Mucosa of descending colon (tissue), 3 donors: Measurements from ENCODE around the gene RBM6. TPM values are rescaled to one million over a fixed set of nuclear protein-coding genes. Genes with fewer than 3 reads are reported as not detected.
A peak's percentile ranks its signal among the peaks of the same experiment; 100 is the strongest.

Experiments used
- ATAC-seq: fragments of 200-7000 bp; cut with Tn5 transposase; one replicate; pipeline ENCODE4 v1.9.1; 2020; ENCODE audit warnings: mild to moderate bottlenecking, moderate library complexity
- DNase-seq, 3 donors: peaks; one replicate each; pipeline ENCODE4 v3.0.0-alpha.2; 2020
- H3K36me3 ChIP-seq: fragments of 200-600 bp; one replicate; pipeline ENCODE4 v1.8.0; 2021; ENCODE audit warnings: low read depth, mild to moderate bottlenecking
- H3K4me1 ChIP-seq: fragments of 200-600 bp; one replicate; pipeline ENCODE4 v1.8.0; 2021; ENCODE audit warnings: low read depth, mild to moderate bottlenecking
- H3K4me3 ChIP-seq: fragments of 200-600 bp; one replicate; pipeline ENCODE4 v1.8.0; 2021; ENCODE audit warnings: mild to moderate bottlenecking
- H3K9me3 ChIP-seq: fragments of 200-600 bp; one replicate; pipeline ENCODE4 v1.8.0; 2021; ENCODE audit warnings: mild to moderate bottlenecking
- CTCF ChIP-seq: fragments of 200-600 bp; IDR thresholded peaks from one replicate; pipeline ENCODE4 v1.8.0; 2022; ENCODE audit warnings: antibody characterized with exemption, mild to moderate bottlenecking
- intact Hi-C, 2 donors: fragments of 100-400 bp; cut with DNase I in 1 of 2; cut with micrococcal nuclease in 1 of 2; formaldehyde crosslinking; loops; one replicate each; pipeline versions ENCODE4 v1.11.0 to v1.11.1; 2022; cut with DNase I, micrococcal nuclease
- total RNA-seq, 3 donors: library from RNA; stranded (reverse); fragmentation: NEBNext Ultra II Directional in 2 of 3; extraction: Animal tissue kit (Norgen Biotek cat#: 25700) in 2 of 3; gene quantifications; one replicate each; pipeline versions ENCODE4 v1.2.1 to v1.2.4, GENCODE V29; 2021 to 2023
- donor health status: DM: no; HTN: no; CAD: no; lungs with moderate emphysema.
- donor health status: DM: no; HTN: no; CAD: no.
- donor health status: DM: no; HTN: yes; CAD: no.

Gene RBM6
- total RNA-seq, 3 donors from 2014 or later = 75.6 to 124 (median 112) TPM

- no peak for TF ChIP-seq CTCF
- Histone ChIP-seq H3K36me3 (no peaks in the 10 kb centered on the region), H3K4me3 (no peak overlapping the region), H3K9me3 (no peaks in the 10 kb centered on the region), H3K4me1 (no peaks in the 10 kb centered on the region)
- DNase-seq (no peak), ATAC-seq (peak; percentile 4)
- intact Hi-C loops = loop anchor here in 1 of 2 donors (5.0 kb wide), 1 partner anchor 63 kb away; no protein-coding TSS in a partner anchor
These were observed 184.3 kb downstream of the RBM6 start for GRCh38 chr3:50124052-50124799.

GRCh38 chr3:50124800-50125178, 184.8 kb downstream of the RBM6 start:
- Histone ChIP-seq H3K9me3 (no peaks in the 10 kb centered on the region), H3K4me3 (no peak overlapping the region), H3K36me3 (no peaks in the 10 kb centered on the region), H3K4me1 (no peaks in the 10 kb centered on the region)
- DNase-seq (peak in 1 of 3 donors; percentile 25), ATAC-seq (no peak)
- intact Hi-C loops = loop anchor here in 1 of 2 donors (5.0 kb wide), 1 partner anchor 63 kb away; no protein-coding TSS in a partner anchor
- TF ChIP-seq CTCF = no peak

GRCh38 chr3:50125541-50126286, 185.8 kb downstream of the RBM6 start:
- Histone ChIP-seq H3K36me3 (no peaks in the 10 kb centered on the region), H3K4me3 (no peak overlapping the region), H3K4me1 (no peaks in the 10 kb centered on the region), H3K9me3 (no peaks in the 10 kb centered on the region)
- DNase-seq = peak in 1 of 3 donors; percentile 10
- TF ChIP-seq CTCF = no peak
- no peak for ATAC-seq
- intact Hi-C loops = no loop called here

- TF ChIP-seq CTCF = no peak
- Histone ChIP-seq H3K36me3 (no peaks in the 10 kb centered on the region), H3K9me3 (no peaks in the 10 kb centered on the region), H3K4me1 (no peaks in the 10 kb centered on the region), H3K4me3 (no peak overlapping the region)
- DNase-seq (peak in 1 of 3 donors; percentile 24), ATAC-seq (no peak)
- intact Hi-C loops = no loop called here
These were observed 186.6 kb downstream of the RBM6 start for GRCh38 chr3:50126287-50127211.

Other genes with a start within 250 kb of the RBM6 start
- gene AMIGO3, start 220.5 kb upstream of the RBM6 start, total RNA-seq = not detected
- gene GMPPB, start 216.2 kb upstream of the RBM6 start, total RNA-seq = 10 to 100 TPM; 36.0 to 60.5 (median 47.4) TPM
- 10 to 100 TPM; 33.1 to 52.5 (median 39.5) TPM for gene IP6K1, start 153.6 kb upstream of the RBM6 start, total RNA-seq
- gene CDHR4, start 140.3 kb upstream of the RBM6 start, total RNA-seq = under 1 TPM in 1 of 3 donors, not detected in 2; 0.38 TPM
- gene INKA1, start 136.9 kb upstream of the RBM6 start, total RNA-seq = 1 to 10 TPM in 2 of 3 donors, under 1 TPM in 1; 0.58 to 2.8 (median 1.6) TPM
- gene UBA7, start 126.2 kb upstream of the RBM6 start, total RNA-seq = 100 to 1,000 TPM in 2 of 3 donors, 10 to 100 TPM in 1; 90.3 to 192 (median 139) TPM
- gene TRAIP, start 83.6 kb upstream of the RBM6 start, total RNA-seq = 1 to 10 TPM; 2.6 to 5.4 (median 4.0) TPM
- gene CAMKV, start 70.2 kb upstream of the RBM6 start, total RNA-seq = not detected
- gene MST1R, start 36.3 kb upstream of the RBM6 start, total RNA-seq = 100 to 1,000 TPM in 2 of 3 donors, 10 to 100 TPM in 1; 76.2 to 153 (median 124) TPM
- gene MON1A, start 10.3 kb upstream of the RBM6 start, total RNA-seq = 10 to 100 TPM in 1 of 3 donors, 1 to 10 TPM in 2; 6.9 to 13.3 (median 7.9) TPM
- gene RBM5, start 148.8 kb downstream of the RBM6 start, total RNA-seq = 100 to 1,000 TPM; 128 to 183 (median 158) TPM
- 10 to 100 TPM; 10.7 to 15.3 (median 14.6) TPM for gene SEMA3F, start 215.2 kb downstream of the RBM6 start, total RNA-seq